Kidney (tissue), 14 donors: ENCODE measurements around the gene MSI2. TPM values are rescaled to one million over a fixed set of nuclear protein-coding genes. Genes with fewer than 3 reads are reported as not detected.

Experiments
- DNase-seq, 5 donors: peaks; one replicate each; pipeline ENCODE4 v3.0.0-alpha.2; 2013 to 2020
- FAIRE-seq: peaks from 2 replicates; lab custom pipeline; 2012; peaks lifted over from hg19 to GRCh38; lab: Jason Lieb, UNC
- H3K27ac ChIP-seq, 2 donors: one replicate each; pipeline ENCODE4 v1.7.0; 2013; ENCODE audit warnings: low read depth in 2 of 2, low read length in 2 of 2, inconsistent platforms in 1 of 2
- H3K27me3 ChIP-seq: one replicate; pipeline ENCODE4 v1.7.1; 2013; ENCODE audit warnings: low read length, inconsistent platforms; ENCODE audit not compliant: control insufficient read depth, insufficient read depth
- H3K36me3 ChIP-seq, 3 donors: one replicate each; pipeline versions ENCODE4 v1.7.0 to v1.7.1; 2013; ENCODE audit warnings: low read length in 3 of 3, control low read depth in 1 of 3, inconsistent platforms in 1 of 3; ENCODE audit not compliant: insufficient read depth in 3 of 3, control insufficient read depth in 2 of 3
- H3K4me1 ChIP-seq, 3 donors: one replicate each; pipeline versions ENCODE4 v1.7.0 to v1.7.1; 2013; ENCODE audit warnings: low read length in 3 of 3, inconsistent platforms in 1 of 3, low read depth in 1 of 3; ENCODE audit not compliant: control insufficient read depth in 2 of 3, insufficient read depth in 2 of 3
- H3K4me3 ChIP-seq, 3 donors: one replicate each; pipeline versions ENCODE4 v1.7.0 to v1.8.1; 2013; ENCODE audit warnings: low read length in 3 of 3, control low read depth in 1 of 3, inconsistent platforms in 1 of 3
- H3K9ac ChIP-seq, 3 donors: one replicate each; pipeline versions ENCODE4 v1.7.0 to v1.7.1; 2013; ENCODE audit warnings: low read length in 3 of 3, control low read depth in 1 of 3, inconsistent platforms in 1 of 3
- H3K9me3 ChIP-seq, 3 donors: one replicate each; pipeline versions ENCODE4 v1.7.0 to v1.7.1; 2013; ENCODE audit warnings: low read length in 3 of 3, control low read depth in 1 of 3, inconsistent platforms in 1 of 3; ENCODE audit not compliant: control insufficient read depth in 2 of 3, insufficient read depth in 1 of 3
- intact Hi-C: fragments of 100-400 bp; cut with DNase I; formaldehyde crosslinking; loops from one replicate; pipeline ENCODE4 v1.11.1; 2022
- polyA plus RNA-seq: library from polyadenylated mRNA; stranded (reverse); fragments of 350-450 nt; fragmentation: Illumina TruSeq; extraction: RNeasy Lipid Tissue Mini Kit (QIAGEN cat#74804); gene quantifications from one replicate; pipeline ENCODE4 v1.2.3, GENCODE V29; 2014; ENCODE audit warnings: low read depth, low replicate concordance; ENCODE audit not compliant: insufficient read depth
- total RNA-seq: library from RNA; stranded (reverse); fragmentation: NEBNext Ultra II Directional; extraction: Animal tissue kit (Norgen Biotek cat#: 25700); gene quantifications from one replicate; pipeline ENCODE4 v1.2.1, GENCODE V29; 2021
- TF ChIP-seq, protein P1 (sequence below): IDR thresholded peaks from 3 replicates; pipeline ENCODE4 v1.5.1; 2012; ENCODE audit warnings: mild to moderate bottlenecking, moderate library complexity, borderline replicate concordance; ENCODE audit not compliant: insufficient read depth; ENCODE audit errors: extremely low read depth
- donor health status: control.
- donor health status: control.
- donor health status: control.
- donor health status: control.
- donor health status: control.
- donor health status: DM: yes; HTN: yes; CAD: no.
- donor health status: Normal renal cell carcinoma (clear cell type).

Gene MSI2
- total and polyA plus RNA-seq, 2 donors from 2014 or later, result 69.2 to 151 TPM

DNA sequence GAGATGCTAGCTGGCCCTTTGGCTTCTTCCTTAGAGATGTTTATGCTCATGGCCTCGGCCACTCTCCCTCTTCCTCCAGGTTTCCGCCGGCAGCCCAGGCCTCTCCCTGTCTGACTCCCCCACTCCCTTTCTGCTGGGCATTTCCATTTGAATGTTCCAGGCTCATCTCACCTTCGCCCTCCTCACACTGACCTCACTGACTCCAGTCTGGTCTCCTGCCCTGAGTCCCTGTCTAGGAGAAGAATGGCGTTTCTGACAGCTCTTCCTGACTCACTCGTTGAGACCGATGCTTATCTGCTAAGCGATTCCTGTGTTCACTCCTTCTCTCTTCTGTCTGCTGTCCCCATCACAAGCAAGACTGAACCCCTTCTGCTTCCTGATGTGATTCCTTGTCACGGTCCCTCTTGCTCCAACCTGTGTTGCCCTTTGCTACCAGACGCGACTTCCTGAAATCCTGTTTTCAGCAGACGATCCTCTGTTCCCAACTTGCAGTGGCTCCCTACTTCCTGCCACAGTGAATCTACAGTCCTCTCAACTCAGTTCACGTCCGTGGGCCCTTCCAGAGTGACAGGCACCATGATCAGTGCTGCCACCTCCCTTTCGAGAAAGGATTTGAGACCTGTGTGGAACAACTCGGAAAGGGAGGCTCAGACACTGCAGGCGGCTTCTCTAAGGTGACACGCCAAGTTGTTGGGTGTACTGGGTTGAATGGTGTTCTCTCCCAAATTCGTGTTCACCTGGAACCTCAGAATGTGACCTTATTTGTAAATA is 176.4 kb downstream of the MSI2 start:
- FAIRE-seq (no peak), DNase-seq (no peak)
- H3K9ac ChIP-seq, result peak overlapping the region in 1 of 3 donors; percentile 5
- no peak overlapping the region for H3K27ac ChIP-seq
- no peaks in the 10 kb centered on the region for H3K9me3 ChIP-seq
- peaks cover 0 to 25% (median 17%) of the 10 kb centered on the region in 3 donors for H3K4me1 ChIP-seq
- intact Hi-C loops, result no loop called here
- no peak overlapping the region for H3K4me3 ChIP-seq
- H3K27me3 ChIP-seq, result no peaks in the 10 kb centered on the region
- TF ChIP-seq, protein P1, sequence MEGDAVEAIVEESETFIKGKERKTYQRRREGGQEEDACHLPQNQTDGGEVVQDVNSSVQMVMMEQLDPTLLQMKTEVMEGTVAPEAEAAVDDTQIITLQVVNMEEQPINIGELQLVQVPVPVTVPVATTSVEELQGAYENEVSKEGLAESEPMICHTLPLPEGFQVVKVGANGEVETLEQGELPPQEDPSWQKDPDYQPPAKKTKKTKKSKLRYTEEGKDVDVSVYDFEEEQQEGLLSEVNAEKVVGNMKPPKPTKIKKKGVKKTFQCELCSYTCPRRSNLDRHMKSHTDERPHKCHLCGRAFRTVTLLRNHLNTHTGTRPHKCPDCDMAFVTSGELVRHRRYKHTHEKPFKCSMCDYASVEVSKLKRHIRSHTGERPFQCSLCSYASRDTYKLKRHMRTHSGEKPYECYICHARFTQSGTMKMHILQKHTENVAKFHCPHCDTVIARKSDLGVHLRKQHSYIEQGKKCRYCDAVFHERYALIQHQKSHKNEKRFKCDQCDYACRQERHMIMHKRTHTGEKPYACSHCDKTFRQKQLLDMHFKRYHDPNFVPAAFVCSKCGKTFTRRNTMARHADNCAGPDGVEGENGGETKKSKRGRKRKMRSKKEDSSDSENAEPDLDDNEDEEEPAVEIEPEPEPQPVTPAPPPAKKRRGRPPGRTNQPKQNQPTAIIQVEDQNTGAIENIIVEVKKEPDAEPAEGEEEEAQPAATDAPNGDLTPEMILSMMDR, result no peak
- H3K36me3 ChIP-seq, result no peaks in the 10 kb centered on the region

- Histone ChIP-seq H3K27me3 (no peaks in the 10 kb centered on the region), H3K9me3 (no peaks in the 10 kb centered on the region), H3K27ac (no peak overlapping the region), H3K9ac (no peak overlapping the region), H3K4me3 (no peak overlapping the region), H3K4me1 (peaks cover 0 to 31% (median 17%) of the 10 kb centered on the region in 3 donors), H3K36me3 (no peaks in the 10 kb centered on the region)
- FAIRE-seq (no peak), DNase-seq (no peak)
- intact Hi-C loops, result no loop called here
- TF ChIP-seq, protein P1, result no peak
Observed at GRCh38 chr17:57433452-57433851, 177.1 kb downstream of the MSI2 start.

GRCh38 chr17:57434361-57434760 is 178.0 kb downstream of the MSI2 start:
- no peak overlapping the region for H3K27ac ChIP-seq
- no peaks in the 10 kb centered on the region for H3K27me3 ChIP-seq
- FAIRE-seq (no peak), DNase-seq (no peak)
- H3K9me3 ChIP-seq, result no peaks in the 10 kb centered on the region
- H3K36me3 ChIP-seq, result no peaks in the 10 kb centered on the region
- TF ChIP-seq, protein P1, result no peak
- no peak overlapping the region for H3K4me3 ChIP-seq
- intact Hi-C loops, result no loop called here
- no peak overlapping the region for H3K9ac ChIP-seq
- H3K4me1 ChIP-seq, result peaks cover 2 to 38% (median 17%) of the 10 kb centered on the region in 3 donors
